ENCODE data around the gene SMIM13. TPM values are rescaled to one million over a fixed set of nuclear protein-coding genes. Genes with fewer than 3 reads are reported as not detected.

The SMIM13 gene
- total and polyA plus RNA-seq, 12 donors: 3.0 to 14.6 (median 11.5) TPM

DNA sequence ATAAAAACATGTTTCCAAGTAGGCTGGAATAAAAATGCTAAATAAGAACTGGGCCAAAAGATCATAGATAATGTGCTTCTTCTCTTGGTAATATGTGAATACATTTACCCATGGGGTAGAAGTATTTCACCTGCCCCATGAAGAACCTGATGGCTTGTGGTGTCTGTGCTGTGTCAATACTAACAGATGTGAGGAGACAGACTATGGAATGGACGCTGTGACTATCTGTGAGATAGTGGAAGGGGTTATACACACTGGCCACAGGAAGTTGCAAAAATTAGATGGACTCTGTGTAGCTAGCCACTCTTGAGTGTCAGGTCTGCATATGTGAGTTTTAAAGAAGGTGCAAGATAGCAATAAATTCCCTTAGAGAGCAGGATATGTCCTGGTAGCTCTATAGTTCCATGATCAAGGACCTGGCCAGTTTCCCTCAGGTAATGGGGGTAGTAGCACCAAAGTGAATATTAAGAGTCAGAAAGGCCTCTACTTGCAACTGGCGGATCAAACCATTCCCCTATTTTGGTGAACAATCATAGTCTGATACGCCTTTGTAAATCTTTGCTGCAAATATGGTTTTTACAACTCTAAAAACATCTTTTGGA, 90.2 kb downstream of the SMIM13 start:
- DNase-seq (no peak), ATAC-seq (peak in 2 of 8 donors; percentile 19 to 33)
- Histone ChIP-seq H3K27ac (no peak overlapping the region), H3K9me3 (peaks cover 0 to 20% (median 0%) of the 10 kb centered on the region in 11 donors), H3K4me3 (no peak overlapping the region), H3K27me3 (no peaks in the 10 kb centered on the region), H3K4me1 (no peaks in the 10 kb centered on the region), H3K36me3 (peaks cover 0 to 64% (median 39%) of the 10 kb centered on the region in 9 donors)
- intact Hi-C loops (cut with DNase I): no loop called here
- TF ChIP-seq, protein P1, sequence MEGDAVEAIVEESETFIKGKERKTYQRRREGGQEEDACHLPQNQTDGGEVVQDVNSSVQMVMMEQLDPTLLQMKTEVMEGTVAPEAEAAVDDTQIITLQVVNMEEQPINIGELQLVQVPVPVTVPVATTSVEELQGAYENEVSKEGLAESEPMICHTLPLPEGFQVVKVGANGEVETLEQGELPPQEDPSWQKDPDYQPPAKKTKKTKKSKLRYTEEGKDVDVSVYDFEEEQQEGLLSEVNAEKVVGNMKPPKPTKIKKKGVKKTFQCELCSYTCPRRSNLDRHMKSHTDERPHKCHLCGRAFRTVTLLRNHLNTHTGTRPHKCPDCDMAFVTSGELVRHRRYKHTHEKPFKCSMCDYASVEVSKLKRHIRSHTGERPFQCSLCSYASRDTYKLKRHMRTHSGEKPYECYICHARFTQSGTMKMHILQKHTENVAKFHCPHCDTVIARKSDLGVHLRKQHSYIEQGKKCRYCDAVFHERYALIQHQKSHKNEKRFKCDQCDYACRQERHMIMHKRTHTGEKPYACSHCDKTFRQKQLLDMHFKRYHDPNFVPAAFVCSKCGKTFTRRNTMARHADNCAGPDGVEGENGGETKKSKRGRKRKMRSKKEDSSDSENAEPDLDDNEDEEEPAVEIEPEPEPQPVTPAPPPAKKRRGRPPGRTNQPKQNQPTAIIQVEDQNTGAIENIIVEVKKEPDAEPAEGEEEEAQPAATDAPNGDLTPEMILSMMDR (IDR thresholded peaks at IDR 0.05): no peak
- 78 to 86% methylated on average over 3 of the region's 3 CpGs for WGBS, 2 donors

DNA sequence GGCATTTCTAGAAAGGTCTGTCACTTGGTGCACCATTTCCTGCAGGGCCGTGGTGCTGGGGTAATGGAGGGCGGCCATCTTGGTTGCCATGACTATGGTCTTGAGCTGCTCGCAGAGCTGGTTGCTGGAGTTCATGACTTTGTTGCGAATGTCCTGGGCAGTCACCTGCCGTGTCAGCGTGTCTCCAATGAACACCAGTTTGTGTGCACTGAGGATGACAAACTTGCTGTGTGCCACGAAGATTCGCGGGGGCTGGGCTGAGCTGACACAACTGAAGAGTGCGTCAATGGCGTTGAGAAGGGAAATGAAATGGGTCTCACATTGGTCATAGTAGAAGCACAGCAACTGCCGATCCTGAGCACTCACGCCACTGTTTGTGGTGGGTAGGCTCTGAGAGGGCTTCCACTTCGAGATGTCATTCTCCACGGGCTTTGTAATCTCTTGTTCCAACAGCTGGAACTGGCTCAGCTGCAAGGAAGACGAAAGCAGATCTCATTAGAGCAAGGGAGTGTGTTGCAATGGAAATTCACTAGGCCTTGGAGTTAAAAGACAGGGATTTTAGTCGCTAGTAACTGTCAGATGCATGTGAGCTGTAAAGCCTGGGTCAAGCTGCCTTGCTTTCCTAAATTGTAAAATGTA, 91.7 kb downstream of the SMIM13 start:
- 85 to 86% methylated on average over 17 of the region's 17 CpGs for WGBS, 2 donors
- intact Hi-C loops (cut with DNase I): no loop called here

DNA sequence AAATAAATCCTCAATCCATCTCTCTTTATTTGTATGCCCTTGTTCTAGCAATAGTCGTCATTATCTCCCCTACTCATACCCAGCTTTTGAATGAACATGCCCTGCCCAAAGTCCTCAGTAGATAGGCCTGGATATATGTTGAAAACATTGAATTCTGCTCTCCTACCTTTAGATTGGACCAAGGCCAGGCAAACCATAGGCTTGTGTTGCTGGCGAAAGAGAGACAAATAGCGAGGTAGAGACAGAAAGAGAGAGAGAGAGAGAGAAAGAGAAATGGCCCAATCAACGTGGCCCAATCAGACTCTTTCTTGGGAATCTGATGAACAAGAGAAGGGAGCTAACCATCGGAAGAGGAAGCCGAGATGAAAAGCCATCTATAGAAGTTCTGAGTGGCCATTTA, 93.7 kb downstream of the SMIM13 start:
- Histone ChIP-seq H3K9me3 (peaks cover 0 to under 1% (median 0%) of the 10 kb centered on the region in 11 donors), H3K27me3 (no peaks in the 10 kb centered on the region), H3K4me3 (no peak overlapping the region), H3K27ac (no peak overlapping the region), H3K36me3 (peaks cover 0 to 98% (median 63%) of the 10 kb centered on the region in 9 donors), H3K4me1 (no peaks in the 10 kb centered on the region)
- intact Hi-C loops (cut with DNase I): no loop called here
- WGBS, 2 donors: 97 to 99% methylated on average over 6 of the region's 6 CpGs
- DNase-seq: no peak
- TF ChIP-seq, protein P1 (IDR thresholded peaks at IDR 0.05): no peak
- no peak for ATAC-seq

More for the DNA sequence above, 91.7 kb downstream of the SMIM13 start:
- H3K27ac ChIP-seq: no peak overlapping the region
- H3K4me3 ChIP-seq: no peak overlapping the region
- TF ChIP-seq, protein P1 (IDR thresholded peaks at IDR 0.05): no peak
- ATAC-seq (peak in 5 of 8 donors; percentile 20 to 38 (median 27)), DNase-seq (no peak)
- H3K4me1 ChIP-seq: no peaks in the 10 kb centered on the region
- H3K9me3 ChIP-seq: peaks cover 0 to 12% (median 0%) of the 10 kb centered on the region in 11 donors
- H3K27me3 ChIP-seq: no peaks in the 10 kb centered on the region
- peaks cover 0 to 78% (median 54%) of the 10 kb centered on the region in 9 donors for H3K36me3 ChIP-seq

Other genes starting within 250 kb of the SMIM13 start
- gene GCM2, start 211.8 kb upstream of the SMIM13 start, total RNA-seq: not detected
- gene GCM2, start 211.8 kb upstream of the SMIM13 start, polyA plus RNA-seq: not detected
- gene SYCP2L, start 206.8 kb upstream of the SMIM13 start, total RNA-seq: 1 to 10 TPM in 1 of 10 donors, under 1 TPM in 9; 0.11 to 2.4 (median 0.37) TPM
- 1 to 10 TPM in 1 of 2 donors, under 1 TPM in 1; 0.13 to 1.9 TPM for gene SYCP2L, start 206.8 kb upstream of the SMIM13 start, polyA plus RNA-seq
- gene ELOVL2, start 49.5 kb upstream of the SMIM13 start, total RNA-seq: 1 to 10 TPM in 6 of 10 donors, under 1 TPM in 4; 0.73 to 3.5 (median 1.0) TPM
- gene ELOVL2, start 49.5 kb upstream of the SMIM13 start, polyA plus RNA-seq: 1 to 10 TPM; 2.6 to 3.3 TPM
- under 1 TPM in 2 of 10 donors, not detected in 8; 0.11 to 0.23 TPM for gene ERVFRD-1, start 17.9 kb downstream of the SMIM13 start, total RNA-seq
- gene ERVFRD-1, start 17.9 kb downstream of the SMIM13 start, polyA plus RNA-seq: under 1 TPM; 0.01 to 0.07 TPM
- gene NEDD9, start 138.8 kb downstream of the SMIM13 start, total RNA-seq: 10 to 100 TPM; 10.8 to 34.2 (median 24.6) TPM
- gene NEDD9, start 138.8 kb downstream of the SMIM13 start, polyA plus RNA-seq: 10 to 100 TPM; 18.7 to 19.3 TPM

All from heart right ventricle (tissue), 16 donors.